ENCODE measurements around the gene MOB4.

DNA sequence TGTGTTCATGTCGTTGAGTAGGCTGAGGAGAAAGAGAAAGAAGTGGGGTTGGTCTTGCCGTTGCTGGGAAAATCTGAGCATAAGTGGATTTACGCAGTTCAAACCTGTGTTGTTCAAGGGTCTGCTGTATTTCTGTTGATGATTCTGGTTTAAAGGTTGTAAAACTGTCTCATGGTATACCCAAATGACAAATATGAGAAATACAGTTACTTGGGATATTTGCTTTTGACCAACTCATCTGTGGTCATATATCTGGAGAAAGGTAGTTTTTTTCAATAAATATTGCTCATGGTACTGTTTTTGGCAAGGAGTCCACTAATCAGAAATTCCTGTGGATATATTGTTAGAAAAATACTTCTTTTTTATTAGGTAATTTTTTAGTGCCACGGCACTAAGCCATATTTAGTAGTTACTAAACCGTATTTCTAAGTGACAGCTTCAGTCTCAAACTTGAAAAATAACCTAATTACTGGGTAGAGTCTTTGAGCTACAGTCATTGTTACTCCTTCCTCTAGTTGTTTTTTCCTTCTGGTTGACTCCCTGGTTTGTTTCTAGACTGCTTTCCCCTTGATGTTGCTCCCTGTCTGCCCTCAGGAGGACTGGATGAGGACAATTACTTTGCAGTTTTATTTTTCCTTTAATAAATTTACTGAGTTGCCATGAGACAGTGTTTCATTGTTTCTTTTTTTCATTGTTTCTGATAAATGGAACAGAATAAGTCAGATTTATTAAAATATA, 31.5 kb downstream of the MOB4 start:
- TF ChIP-seq, protein P1, sequence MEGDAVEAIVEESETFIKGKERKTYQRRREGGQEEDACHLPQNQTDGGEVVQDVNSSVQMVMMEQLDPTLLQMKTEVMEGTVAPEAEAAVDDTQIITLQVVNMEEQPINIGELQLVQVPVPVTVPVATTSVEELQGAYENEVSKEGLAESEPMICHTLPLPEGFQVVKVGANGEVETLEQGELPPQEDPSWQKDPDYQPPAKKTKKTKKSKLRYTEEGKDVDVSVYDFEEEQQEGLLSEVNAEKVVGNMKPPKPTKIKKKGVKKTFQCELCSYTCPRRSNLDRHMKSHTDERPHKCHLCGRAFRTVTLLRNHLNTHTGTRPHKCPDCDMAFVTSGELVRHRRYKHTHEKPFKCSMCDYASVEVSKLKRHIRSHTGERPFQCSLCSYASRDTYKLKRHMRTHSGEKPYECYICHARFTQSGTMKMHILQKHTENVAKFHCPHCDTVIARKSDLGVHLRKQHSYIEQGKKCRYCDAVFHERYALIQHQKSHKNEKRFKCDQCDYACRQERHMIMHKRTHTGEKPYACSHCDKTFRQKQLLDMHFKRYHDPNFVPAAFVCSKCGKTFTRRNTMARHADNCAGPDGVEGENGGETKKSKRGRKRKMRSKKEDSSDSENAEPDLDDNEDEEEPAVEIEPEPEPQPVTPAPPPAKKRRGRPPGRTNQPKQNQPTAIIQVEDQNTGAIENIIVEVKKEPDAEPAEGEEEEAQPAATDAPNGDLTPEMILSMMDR (IDR thresholded peaks at IDR 0.05) = no peak
- no peak for TF ChIP-seq ZFX (IDR thresholded peaks at IDR 0.05; ENCODE audit: borderline replicate concordance)
